Islet of Langerhans (tissue), 1 donor: ENCODE results near the gene FGF14.
"Not testable (repeated sequence)": the region's sequence is repeated elsewhere in the genome, so short reads cannot be mapped to it uniquely, and the experiment has no call there.

Experiments used
- FAIRE-seq: peaks from one replicate; lab custom pipeline; 2011; peaks lifted over from hg19 to GRCh38; lab: Jason Lieb, UNC

Gene FGF14

DNA sequence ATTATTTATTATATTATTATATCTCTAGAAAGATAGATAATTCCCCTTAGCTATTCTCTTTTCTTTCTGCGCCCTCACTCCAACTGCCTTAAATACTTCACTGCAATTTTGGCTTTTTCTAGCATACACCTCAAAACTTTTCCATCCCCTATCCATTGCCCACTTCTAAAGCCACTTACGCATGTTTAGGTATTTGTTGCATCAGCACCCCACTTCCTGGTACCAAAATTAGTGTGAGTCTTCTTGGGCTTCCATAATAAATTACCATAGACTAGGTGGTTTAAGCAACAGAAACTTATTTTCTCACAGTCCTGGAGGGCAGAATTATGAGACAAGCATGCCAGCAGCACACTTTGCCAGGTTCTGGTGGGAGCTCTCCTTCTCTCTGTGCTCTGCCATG, 209.0 kb downstream of the FGF14 start:
- FAIRE-seq = no peak

DNA sequence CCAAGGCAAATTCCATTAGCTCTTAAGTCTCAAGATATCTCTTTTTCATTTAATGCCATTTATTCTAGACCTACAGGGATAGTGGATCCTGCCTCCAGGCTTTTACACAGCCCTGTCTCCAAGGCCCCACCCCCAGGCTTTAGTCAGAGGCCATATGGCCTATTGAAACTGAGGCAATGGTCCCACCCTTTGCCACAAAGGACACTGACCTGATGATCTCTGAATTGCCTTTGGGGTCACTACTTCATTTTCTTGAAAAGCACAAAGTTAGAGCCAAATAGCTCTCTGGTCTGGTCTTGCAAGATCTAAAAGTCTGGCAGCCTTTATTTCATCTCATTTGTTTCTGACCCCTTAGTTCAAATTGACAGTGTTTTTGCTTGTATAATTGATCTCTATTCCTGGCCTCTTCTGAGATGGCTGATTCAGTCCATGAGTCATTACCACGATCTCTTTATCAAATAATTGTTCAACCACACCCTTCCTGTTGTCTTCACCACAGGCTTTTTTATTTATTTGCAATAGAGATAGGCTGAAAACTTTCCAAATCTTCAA, 209.8 kb downstream of the FGF14 start:
- FAIRE-seq = no peak

DNA sequence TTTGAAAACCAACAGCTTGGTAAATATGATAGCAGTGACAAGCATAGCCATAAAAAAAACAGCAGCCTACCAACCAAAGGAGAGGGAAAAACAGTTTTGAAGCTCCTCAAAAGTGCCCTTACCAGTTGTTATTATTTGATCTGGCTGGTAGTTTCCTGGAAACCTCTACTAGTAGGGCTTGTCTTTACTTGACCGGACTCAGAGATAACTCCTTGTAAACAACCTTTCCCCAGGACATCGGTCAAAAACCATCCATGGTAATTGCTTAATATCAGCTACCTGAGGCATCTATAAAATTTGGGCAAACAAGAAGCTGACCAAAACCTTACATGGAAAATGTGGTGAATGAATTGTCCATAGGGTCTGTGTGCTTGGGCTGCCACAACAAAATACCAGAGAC, 210.9 kb downstream of the FGF14 start:
- no peak for FAIRE-seq

DNA sequence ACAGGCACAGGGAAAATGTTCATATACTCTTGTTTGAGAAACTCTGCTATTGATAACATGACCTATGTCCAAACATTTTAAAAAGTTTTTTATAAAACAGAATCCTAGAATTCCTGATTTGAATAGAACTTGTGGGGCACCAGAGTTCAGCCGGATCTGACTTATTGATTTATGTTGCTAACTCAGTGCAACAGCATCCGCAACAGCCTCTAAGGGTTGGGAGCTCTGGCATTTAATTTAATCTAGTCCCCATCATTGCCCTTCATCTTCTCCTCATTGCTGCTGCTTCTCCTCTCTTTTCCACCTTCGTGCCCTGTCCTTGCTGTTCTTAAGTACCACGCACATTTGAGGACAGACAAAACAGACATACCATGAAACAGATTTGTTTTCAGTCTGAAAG, 214.5 kb downstream of the FGF14 start:
- FAIRE-seq = no peak

DNA sequence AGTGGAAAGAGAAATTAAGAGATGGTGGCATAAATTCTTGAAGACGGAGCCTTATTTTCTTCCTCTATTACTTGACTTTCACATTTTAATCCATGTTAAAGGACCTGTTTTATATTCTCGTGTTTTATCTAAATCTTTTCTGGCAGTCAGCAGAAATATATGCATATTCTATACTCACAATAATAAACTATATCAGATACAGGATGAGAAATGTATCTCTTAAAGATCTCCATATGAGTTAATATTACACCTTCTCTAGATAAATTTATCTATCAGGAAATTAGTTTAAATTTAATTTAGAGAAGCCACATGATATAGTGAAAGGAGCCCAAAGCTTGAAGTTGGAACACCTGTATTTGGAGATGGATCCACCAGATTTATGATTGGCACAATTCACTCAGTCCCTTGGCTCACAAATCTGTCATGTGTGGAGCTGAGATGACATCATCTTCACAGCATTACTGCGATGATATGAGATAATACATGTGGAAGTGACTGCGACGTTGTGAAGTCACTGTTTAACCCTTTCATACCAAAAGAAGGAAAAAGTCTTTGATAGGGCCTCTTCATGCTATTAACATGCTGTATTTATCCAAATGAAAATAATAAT, 216.4 kb downstream of the FGF14 start:
- FAIRE-seq = no peak

DNA sequence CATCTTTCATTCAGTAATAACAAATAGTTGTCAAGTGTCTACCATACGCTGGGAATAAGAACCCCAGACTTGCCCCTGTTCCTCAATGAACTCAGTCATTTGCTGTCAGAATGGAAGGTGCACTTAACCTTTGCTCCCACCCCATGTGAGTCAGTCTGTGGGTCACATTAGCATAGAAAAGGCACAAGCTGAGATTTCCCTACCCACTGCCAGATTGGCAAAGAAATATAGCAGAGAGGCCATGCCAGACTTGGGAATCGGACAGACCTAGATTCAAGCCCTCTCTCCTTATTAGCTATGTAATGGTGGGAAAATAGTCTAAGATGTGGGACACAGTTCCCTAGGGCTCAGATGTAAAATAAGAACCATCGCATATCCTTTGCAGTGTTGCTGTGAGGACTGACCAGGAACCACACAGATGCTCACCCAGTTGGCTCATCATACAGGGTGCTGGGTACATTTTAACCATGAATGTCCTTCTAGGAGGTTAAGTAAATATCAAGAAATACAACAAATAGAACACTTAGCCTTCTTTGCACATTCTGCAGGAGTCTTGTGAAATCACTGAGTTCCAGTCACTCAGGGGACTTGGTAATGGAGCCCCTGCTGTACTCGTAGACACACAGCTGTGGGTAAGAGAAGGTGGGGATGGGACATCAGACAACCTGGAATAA, 218.2 kb downstream of the FGF14 start:
- no peak for FAIRE-seq

DNA sequence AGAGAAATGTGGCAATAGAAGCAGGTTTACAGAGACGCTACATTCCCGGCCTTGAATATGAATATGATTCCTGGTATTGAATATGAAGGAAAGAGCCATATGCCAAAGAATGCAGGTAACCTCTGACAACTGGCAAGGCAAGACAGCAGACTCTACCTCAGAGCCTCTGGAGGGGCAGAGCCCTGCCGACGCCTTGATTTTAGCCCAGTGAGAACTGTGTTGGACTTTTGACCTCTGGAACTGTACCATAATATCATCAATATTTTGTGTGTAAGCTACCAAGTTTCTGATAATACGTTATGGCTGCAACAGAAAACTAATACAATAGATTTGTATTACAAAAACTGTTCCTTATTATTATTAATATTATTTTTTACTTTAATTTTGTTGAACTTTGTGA, 219.7 kb downstream of the FGF14 start:
- no peak for FAIRE-seq

DNA sequence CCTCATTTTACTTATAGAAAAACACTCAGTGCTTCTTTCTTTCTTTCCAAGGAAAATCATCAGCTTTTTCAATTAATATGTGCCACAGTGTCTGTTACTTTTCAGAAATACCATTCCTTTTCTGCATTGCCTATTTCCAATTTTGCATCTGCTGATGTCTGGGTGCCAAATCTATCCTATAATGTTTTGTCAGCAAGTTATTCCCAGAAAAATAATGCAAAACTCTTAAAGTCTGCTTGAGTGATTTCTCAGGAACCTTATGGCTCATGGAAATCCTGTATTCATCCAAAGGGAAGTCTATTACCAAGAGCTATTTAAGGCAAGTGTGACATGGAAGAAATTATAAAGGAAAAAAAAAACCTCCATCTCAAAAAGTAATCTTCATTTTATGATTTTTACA, 224.4 kb downstream of the FGF14 start:
- FAIRE-seq = no peak

DNA sequence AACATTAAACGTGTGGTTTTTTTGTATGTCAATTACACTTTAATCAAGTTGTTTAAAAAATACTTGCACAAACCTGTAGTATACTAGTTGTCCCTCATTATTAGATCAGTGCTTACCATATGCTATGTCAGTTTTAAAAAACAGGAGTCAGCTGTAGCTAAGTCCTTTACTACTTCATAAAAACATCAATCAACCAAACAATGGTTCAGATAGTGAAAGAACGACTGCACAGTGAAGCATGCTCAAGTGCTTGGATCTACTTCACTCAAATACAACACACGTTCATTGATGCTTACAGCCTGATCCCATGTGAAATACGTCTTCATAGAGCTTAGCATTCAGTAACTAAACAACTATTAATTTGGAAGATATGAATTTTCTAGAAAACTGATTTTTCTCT, 225.0 kb downstream of the FGF14 start:
- no peak for FAIRE-seq

DNA sequence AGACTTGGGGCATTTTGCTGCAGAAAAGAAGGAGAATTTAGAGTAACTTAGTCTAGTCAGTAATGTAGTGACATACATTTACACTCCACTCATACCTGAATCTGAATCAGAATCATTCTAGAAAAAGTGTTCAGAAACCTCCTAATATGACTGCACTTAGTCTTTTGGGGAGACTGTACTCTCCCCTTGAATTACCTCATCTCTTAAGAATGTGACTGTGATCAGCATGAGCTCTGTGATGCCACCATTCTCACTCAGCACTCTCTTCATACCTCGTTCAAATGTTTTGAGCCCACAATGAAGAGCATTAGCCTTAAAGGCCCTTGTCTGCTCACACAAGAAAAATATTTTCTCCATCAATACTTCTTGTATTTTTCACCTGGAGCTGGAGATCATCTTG, 229.4 kb downstream of the FGF14 start:
- no peak for FAIRE-seq

DNA sequence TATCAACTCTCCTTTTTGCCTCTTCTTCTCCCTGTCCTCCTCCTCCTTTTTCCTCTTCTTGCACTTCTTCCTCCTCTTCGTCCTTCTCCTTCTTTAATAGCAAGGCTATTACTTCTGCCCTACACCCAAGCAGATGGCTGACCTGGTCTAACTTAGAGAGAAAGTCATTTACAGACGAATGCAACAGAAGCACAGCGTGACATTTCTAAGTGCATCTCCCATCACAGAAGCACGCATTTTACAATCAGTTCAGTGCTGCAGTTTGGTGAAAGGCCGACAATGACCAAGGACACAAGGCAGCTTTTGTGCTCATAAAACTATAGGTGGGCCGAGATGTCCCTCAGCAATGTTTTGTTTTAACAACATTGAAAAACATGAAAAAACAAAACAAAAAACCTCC, 231.5 kb downstream of the FGF14 start:
- no peak for FAIRE-seq

DNA sequence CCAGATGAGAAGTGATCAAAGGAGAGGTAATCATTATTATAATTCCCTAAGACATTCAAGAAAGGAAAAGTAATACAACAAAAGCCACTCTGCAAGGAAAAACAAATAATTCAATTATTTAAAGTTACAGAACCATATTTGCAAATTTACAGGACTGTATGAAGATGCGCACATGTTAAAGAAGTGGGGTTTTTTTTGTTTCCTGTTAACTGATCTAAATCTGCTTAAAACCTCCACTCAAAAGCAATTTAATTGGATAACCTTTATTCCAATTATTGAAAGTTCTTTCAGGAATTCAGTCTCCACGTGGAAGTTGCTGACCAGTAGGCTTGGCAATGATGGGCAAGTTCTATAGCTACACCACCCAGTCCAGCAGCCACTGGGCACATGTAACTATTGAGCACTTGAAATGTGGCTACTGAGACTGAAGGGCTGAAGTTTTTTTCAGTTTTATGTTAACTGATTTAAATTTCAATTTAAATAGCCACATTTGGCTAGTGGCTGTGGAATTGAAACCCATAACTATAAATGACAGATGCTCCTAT, 232.3 kb downstream of the FGF14 start:
- FAIRE-seq = no peak

DNA sequence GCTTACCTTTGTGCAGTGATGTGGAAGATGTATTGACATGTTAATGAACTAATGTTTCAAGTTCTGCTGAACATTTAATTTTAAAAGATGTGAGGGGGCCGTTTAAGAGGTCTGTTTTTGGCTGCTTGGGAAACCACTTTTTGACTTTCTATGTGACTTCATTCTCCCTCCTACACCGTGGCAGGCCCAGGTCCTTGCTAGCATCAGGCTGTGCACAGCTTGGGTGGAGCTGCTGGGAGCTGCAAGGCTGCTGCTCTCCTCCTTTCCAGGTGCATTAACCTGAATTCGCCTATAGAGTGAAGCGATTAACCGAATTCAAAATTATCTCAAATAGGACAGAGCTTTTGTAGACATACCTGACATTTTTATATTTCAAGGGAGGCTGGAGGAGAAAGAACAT, 249.1 kb downstream of the FGF14 start:
- no peak for FAIRE-seq

DNA sequence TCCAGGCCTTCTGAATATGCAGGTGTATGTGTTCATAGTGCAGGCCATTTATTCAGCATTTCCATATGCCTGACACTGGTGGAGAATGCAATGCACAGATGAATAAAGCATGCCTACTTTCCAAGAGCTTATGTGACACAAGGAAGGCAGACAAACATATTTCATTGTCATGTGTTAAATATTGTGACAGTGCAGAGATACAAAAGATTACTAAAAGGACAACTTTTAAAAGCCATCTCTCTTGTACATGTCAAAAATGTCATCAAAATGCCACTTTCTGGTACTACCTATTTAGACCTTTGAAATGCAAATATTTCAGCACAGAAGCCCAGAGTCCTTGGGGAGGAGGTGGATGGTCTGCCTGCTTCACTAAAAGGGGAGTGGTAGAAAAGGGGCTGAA, 254.5 kb downstream of the FGF14 start:
- no peak for FAIRE-seq

DNA sequence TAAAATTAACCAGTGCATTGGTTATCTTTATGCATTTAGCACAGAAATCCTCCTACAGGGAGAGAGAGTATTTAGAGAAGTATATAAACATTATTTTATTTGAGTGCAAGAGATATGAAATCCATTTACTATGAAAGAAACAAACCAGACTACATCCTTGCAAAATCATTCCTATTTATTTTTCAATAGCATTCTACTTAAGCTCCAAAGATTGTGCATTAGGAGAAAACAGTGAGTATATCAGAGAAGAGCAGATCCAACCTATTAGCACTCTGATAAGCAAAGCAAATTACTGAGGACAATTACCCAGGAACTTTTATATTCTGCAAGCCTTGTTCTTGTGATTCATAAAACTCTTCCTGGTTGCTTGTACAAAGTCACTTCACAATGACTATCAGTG, 256.1 kb downstream of the FGF14 start:
- no peak for FAIRE-seq

DNA sequence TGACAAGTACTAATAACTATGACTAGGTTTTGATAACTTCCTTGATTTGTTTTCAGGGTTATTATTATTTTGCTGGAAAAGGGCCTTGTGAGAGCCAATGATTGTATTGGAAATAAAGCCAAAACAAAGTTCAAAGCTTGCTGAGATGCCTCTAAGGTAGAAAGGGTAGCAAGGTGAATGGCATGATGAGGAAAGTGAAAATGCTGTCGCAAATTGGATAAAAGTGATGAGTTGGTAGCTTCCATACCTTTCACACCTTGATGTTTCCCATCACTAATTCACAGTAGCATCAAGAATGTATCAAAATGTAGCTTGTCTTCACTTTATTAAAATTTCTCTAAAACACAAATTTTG, 259.4 kb downstream of the FGF14 start:
- FAIRE-seq = no peak

DNA sequence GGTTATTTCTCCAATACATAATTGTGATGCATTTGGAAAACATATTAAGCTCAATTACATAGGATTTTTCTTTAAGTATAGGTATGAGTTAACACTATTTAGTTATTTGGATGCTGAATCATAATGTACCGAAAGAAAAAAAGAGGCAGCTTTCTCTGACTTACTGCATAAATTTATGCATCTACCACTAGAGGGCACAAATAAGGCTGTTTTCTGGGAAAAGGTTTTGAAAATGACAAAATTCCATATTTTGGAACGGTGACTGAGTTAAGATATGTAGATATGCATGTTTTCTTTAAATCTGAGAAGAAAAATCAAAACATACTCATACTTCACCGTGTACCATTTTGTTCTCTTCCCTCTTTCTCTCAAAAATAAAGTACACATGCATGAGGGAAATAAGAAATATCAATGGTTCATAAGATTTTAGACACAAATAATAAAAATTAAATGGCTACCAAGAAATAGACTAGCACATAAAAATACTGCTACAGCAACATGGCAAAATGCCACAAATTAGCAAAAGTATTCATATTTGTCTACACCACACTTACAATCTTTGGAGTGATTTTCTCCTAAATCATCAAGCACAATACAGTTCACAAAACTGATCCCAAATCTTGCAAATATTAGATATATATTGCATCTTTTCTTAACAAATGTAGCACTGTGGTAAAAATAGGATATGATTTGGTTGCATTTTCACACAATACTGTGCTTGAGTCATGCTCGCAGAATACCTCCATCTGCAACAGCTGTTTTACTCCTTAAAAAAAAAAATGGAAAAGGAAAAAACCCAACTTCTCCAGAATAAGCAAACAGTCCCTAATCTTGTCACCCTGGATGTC, 260.0 kb downstream of the FGF14 start:
- peak; percentile 99 for FAIRE-seq

DNA sequence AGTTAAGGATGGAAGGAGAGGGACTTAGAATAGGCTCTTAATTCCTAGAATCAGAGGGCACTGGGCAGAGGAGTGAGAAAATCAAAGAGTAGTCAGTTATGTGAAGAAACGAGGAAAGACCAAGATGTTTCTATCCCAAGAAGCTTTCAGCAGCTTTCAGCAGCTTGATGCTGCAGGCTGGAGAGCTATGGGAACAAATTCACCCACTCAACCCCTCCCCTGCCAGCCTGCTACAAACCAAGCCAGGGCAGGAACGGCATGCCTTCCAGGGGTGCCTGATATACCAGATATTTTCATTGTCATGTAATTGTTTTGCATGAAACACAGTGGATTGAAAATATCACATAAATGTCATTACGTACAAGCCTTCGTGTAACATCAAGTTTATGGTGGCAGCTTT, 262.2 kb downstream of the FGF14 start:
- FAIRE-seq = no peak

DNA sequence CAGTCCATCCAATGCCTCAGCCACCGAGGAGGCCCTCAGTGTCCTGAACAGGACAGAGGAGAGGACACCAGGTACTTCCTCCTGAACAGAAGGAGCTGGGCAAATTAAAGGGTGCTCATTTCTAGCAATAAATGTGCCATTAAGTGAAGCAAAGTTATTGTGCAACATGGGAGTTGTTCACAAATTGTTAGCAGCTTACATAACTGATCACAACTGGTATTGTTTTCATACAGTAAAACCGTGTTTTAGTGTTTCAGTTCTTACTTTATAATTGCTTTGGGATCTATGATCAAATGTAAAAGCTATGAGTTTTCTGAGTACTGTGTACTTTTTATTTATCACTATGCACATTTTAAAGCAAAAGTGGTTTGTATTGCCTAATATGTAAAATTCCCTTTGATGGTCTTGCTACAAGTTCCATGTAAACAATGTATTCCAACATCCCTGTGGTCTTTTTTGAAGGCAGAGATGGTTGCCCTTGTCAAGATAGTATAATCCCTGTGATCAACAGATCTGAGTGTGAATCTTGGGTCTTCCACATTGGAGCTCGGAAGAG, 263.1 kb downstream of the FGF14 start:
- no peak for FAIRE-seq

DNA sequence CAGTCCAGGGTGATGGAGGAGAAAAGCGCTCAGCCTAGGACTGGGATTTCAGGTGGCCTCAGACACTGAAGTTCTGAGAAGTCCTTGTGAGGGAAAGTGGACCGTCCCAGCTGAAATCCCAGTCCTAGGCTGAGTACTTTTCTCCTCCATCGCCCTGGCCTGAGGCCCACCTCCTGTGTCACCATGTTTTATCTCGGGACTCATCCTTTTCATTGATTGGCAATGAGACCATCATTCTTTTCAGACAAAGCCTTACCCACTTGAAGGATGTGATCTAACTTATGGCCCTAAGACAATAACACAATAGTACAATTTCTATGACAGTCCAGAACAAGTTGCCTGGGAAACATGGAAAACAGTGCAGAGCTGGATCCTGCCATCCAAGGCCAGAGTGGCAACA, 263.9 kb downstream of the FGF14 start:
- FAIRE-seq = not testable (repeated sequence)

DNA sequence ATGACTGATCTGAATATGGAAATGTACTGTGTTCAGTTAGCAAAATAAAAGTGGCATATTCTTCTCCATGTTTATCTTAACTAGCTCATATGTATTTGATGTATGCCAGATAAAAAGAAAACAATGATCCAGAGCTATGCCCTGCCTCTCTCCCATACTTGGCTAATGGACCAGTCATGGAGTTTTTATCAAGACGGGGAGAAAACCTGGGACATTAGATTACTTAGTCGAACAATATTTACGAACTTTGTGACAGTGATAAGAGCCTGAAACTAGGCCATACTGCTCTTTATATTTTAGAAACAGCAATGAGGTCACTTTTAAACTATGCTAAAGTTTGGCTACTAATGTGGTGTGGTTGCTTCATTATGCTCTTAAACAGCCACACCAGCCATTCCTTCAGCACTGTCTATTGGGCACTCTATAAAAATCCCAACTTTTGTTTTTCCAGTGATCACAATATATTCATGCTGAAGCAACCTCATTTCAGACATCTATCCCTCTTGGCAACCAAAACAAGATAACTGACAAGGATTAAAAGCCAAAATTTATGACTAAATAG, 265.0 kb downstream of the FGF14 start:
- no peak for FAIRE-seq

DNA sequence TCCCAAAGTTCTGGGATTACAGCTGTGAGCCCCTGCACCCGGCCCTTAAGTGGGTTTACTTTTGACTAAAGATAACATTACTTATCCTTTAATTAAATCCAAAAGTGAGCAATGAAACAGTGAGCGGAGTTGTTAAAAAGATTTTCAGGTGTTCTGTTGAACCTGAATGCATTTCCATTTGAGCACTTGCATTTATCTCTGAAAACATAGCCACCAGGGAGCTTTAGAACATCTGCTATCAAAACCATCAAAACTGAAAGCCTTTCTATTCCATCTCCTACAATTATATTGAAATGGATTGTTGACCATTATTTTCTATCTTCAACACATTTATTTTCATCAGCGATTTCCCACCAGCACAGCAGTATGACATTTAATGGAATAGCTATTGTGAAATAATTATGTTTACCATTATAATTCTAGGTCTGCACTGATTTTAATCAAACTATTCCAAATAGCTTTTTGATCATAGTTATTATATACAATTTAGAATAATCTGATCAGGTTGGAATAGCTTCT, 269.0 kb downstream of the FGF14 start:
- peak; percentile 88 for FAIRE-seq
